H9 (cell line): ENCODE data around the gene C6orf136. TPM values are rescaled to one million over a fixed set of nuclear protein-coding genes. Genes with fewer than 3 reads are reported as not detected.
A peak's percentile ranks its signal among the peaks of the same experiment; 100 is the strongest.

Experiments
- DNase-seq: peaks from one replicate; pipeline ENCODE4 v3.0.0-alpha.2; 2017
- H2AFZ ChIP-seq: one replicate; pipeline ENCODE4 v1.6.1; 2013; ENCODE audit warnings: mild to moderate bottlenecking, low read length, control low read depth, moderate library complexity
- H2AK5ac ChIP-seq: 2 replicates; pipeline ENCODE4 v1.6.1; 2013; ENCODE audit warnings: low read length, control low read depth, mixed read lengths; ENCODE audit not compliant: insufficient read length
- H2BK120ac ChIP-seq: one replicate; pipeline ENCODE4 v1.6.1; 2013; ENCODE audit warnings: low read depth, mild to moderate bottlenecking, low read length, control low read depth, inconsistent platforms; ENCODE audit not compliant: poor library complexity, severe bottlenecking
- H2BK12ac ChIP-seq: 2 replicates; pipeline ENCODE4 v1.6.1; 2013; ENCODE audit warnings: low read length, control low read depth, mixed read lengths, low read depth; ENCODE audit not compliant: insufficient read length
- H2BK15ac ChIP-seq: 2 replicates; pipeline ENCODE4 v1.6.1; 2013; ENCODE audit warnings: low read depth, low read length, control low read depth
- H2BK20ac ChIP-seq: one replicate; pipeline ENCODE4 v1.6.1; 2013; ENCODE audit warnings: low read depth, mild to moderate bottlenecking, low read length, control low read depth, inconsistent platforms; ENCODE audit not compliant: poor library complexity, severe bottlenecking
- H2BK5ac ChIP-seq: 2 replicates; pipeline ENCODE4 v1.6.1; 2013; ENCODE audit warnings: low read length, control low read depth, mixed read lengths; ENCODE audit not compliant: insufficient read length
- H3K14ac ChIP-seq: 2 replicates; pipeline ENCODE4 v1.6.1; 2013; ENCODE audit warnings: low read length, control low read depth; ENCODE audit not compliant: insufficient read depth
- H3K18ac ChIP-seq: 2 replicates; pipeline ENCODE4 v1.6.1; 2013; ENCODE audit warnings: low read depth, mild to moderate bottlenecking, mixed read lengths, low read length, control low read depth; ENCODE audit not compliant: insufficient read length
- H3K23ac ChIP-seq: 2 replicates; pipeline ENCODE4 v1.6.1; 2013; ENCODE audit warnings: low read length, control low read depth, mixed read lengths, low read depth; ENCODE audit not compliant: insufficient read length
- H3K23me2 ChIP-seq: 2 replicates; pipeline ENCODE4 v1.6.1; 2013; ENCODE audit warnings: low read depth, mild to moderate bottlenecking, mixed read lengths, low read length, control low read depth; ENCODE audit not compliant: insufficient read length, poor library complexity, severe bottlenecking
- H3K27ac ChIP-seq: 2 replicates; pipeline ENCODE4 v1.5.1; 2013; ENCODE audit warnings: low read length, control low read depth, mixed read lengths, low read depth; ENCODE audit not compliant: insufficient read length
- H3K27me3 ChIP-seq: 2 replicates; pipeline ENCODE4 v1.6.1; 2013; ENCODE audit warnings: low read length, control low read depth, inconsistent platforms; ENCODE audit not compliant: insufficient read depth
- H3K4ac ChIP-seq: 2 replicates; pipeline ENCODE4 v1.6.1; 2013; ENCODE audit warnings: low read depth, mild to moderate bottlenecking, control low read depth, inconsistent platforms, low read length, moderate library complexity
- H3K4me1 ChIP-seq: 2 replicates; pipeline ENCODE4 v1.6.1; 2013; ENCODE audit warnings: low read length, control low read depth, inconsistent platforms; ENCODE audit not compliant: insufficient read depth
- H3K4me2 ChIP-seq: 2 replicates; pipeline ENCODE4 v1.6.1; 2013; ENCODE audit warnings: low read length, control low read depth, mixed read lengths; ENCODE audit not compliant: insufficient read length, insufficient read depth
- H3K56ac ChIP-seq: 2 replicates; pipeline ENCODE4 v1.6.1; 2013; ENCODE audit warnings: low read depth, mild to moderate bottlenecking, mixed read lengths, low read length, control low read depth; ENCODE audit not compliant: insufficient read length
- H3K79me1 ChIP-seq: 2 replicates; pipeline ENCODE4 v1.6.1; 2013; ENCODE audit warnings: low read depth, mild to moderate bottlenecking, moderate library complexity, low read length, control low read depth, inconsistent platforms; ENCODE audit not compliant: insufficient read depth, poor library complexity, severe bottlenecking
- H3K79me2 ChIP-seq: 2 replicates; pipeline ENCODE4 v1.6.1; 2013; ENCODE audit warnings: low read length, control low read depth, inconsistent platforms; ENCODE audit not compliant: insufficient read depth
- H3K9ac ChIP-seq: 2 replicates; pipeline ENCODE4 v1.6.1; 2013; ENCODE audit warnings: low read length, control low read depth, mixed read lengths; ENCODE audit not compliant: insufficient read length; ENCODE audit errors: extremely low read depth
- H3K9me3 ChIP-seq: one replicate; pipeline ENCODE4 v1.6.1; 2013; ENCODE audit warnings: low read depth, low read length, inconsistent platforms; ENCODE audit not compliant: control insufficient read depth
- H3T11ph ChIP-seq: one replicate; pipeline ENCODE4 v1.6.1; 2013; ENCODE audit warnings: mild to moderate bottlenecking, low read length, control low read depth, inconsistent platforms
- H4K20me1 ChIP-seq: one replicate; pipeline ENCODE4 v1.6.1; 2013; ENCODE audit not compliant: control insufficient read depth, insufficient read length, insufficient read depth
- H4K5ac ChIP-seq: 2 replicates; pipeline ENCODE4 v1.6.1; 2013; ENCODE audit warnings: low read depth, mild to moderate bottlenecking, mixed read lengths, low read length, control low read depth; ENCODE audit not compliant: insufficient read length
- H4K8ac ChIP-seq: replicated peaks from 2 replicates; pipeline ENCODE4 v1.6.1; 2013; ENCODE audit warnings: low read length, control low read depth, mixed read lengths, low read depth; ENCODE audit not compliant: insufficient read length
- H4K91ac ChIP-seq: 2 replicates; pipeline ENCODE4 v1.6.1; 2013; ENCODE audit warnings: low read depth, mild to moderate bottlenecking, moderate library complexity, mixed read lengths, low read length, control low read depth; ENCODE audit not compliant: insufficient read length
- H3K27ac Mint-ChIP-seq, 3 experiments: 2 replicates in 2 of 3; 3 replicates in 1 of 3; pipeline ENCODE4 v1.8.0; 2020 to 2021; ENCODE audit warnings: mixed read lengths in 3 of 3, mild to moderate bottlenecking in 1 of 3, moderate library complexity in 1 of 3
- H3K27me3 Mint-ChIP-seq: 2 replicates; pipeline ENCODE4 v1.8.0; 2021; ENCODE audit warnings: low read depth, mild to moderate bottlenecking, moderate library complexity, mixed read lengths
- H3K36me3 Mint-ChIP-seq, 3 experiments: 2 replicates in 2 of 3; 3 replicates in 1 of 3; pipeline ENCODE4 v1.8.0; 2020 to 2021; ENCODE audit warnings: low read depth in 3 of 3, mixed read lengths in 3 of 3; ENCODE audit not compliant: insufficient read depth in 1 of 3
- H3K4me1 Mint-ChIP-seq, 2 experiments: 2 replicates each; pipeline ENCODE4 v1.8.0; 2020; ENCODE audit warnings: mixed read lengths in 2 of 2
- H3K4me3 Mint-ChIP-seq, 2 experiments: 2 replicates in 1 of 2; 3 replicates in 1 of 2; pipeline ENCODE4 v1.8.0; 2020 to 2021; ENCODE audit warnings: mild to moderate bottlenecking in 2 of 2, mixed read lengths in 2 of 2, moderate library complexity in 1 of 2
- H3K9me3 Mint-ChIP-seq, 2 experiments: 2 replicates in 1 of 2; 3 replicates in 1 of 2; pipeline ENCODE4 v1.8.0; 2020; ENCODE audit warnings: mild to moderate bottlenecking in 2 of 2, mixed read lengths in 2 of 2, moderate library complexity in 1 of 2
- WGBS: extraction: QIAGEN DNeasy Blood & Tissue Kit; methylation state at CpG from one replicate; pipeline ENCODE4 v1.1.7; 2013; ENCODE audit warnings: missing lambda C conversion rate, low lambda C conversion rate, mixed read lengths; ENCODE audit not compliant: insufficient read length; ENCODE audit errors: extremely low coverage; 5-methylcytosine and 5-hydroxymethylcytosine counted together
- total RNA-seq: library from RNA; stranded (reverse); gene quantifications from 2 replicates; pipeline ENCODE4 v1.2.1, GENCODE V29; 2021
- TF ChIP-seq, protein P1 (sequence below): fragments of 200-600 bp; sonication (generic); conservative IDR thresholded peaks from 3 replicates; pipeline ENCODE4 v1.8.0; 2021; ENCODE audit warnings: antibody characterized with exemption, mild to moderate bottlenecking

C6orf136 gene
- total RNA-seq, 1 experiment from 2014 or later = 22.2 TPM

DNA sequence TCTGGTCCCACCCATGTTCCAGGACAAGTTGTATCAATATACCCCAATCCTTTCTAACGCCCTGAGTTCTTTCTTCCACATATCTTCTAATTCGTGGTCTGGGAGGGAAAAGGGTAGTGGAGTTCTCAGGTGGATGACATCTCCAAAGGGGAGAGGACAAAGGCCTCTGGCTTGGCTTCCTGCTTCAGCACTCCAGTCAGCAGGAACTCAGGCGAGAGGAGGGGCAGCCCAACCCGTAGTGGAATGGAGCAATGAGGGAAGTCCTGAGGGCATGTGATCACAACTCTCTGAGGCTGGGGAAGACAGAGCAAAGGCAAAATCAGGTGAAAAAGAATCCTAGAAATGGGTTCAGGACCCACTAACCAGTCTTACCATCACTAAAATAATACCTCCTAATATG is 53.4 kb downstream of the C6orf136 start:
- Histone ChIP-seq H2AK5ac (no peak overlapping the region), H2BK12ac (no peak overlapping the region), H3K27me3 (no peaks in the 10 kb centered on the region), H3K79me1 (no peaks in the 10 kb centered on the region), H3T11ph (no peak overlapping the region), H4K8ac (no peak overlapping the region), H3K27ac (no peak overlapping the region), H3K4me2 (no peak overlapping the region), H3K4ac (no peak overlapping the region), H3K23ac (no peak overlapping the region), H4K5ac (no peak overlapping the region), H3K79me2 (no peaks in the 10 kb centered on the region), H3K9ac (no peak overlapping the region), H3K23me2 (no peaks in the 10 kb centered on the region), H2BK20ac (no peak overlapping the region), H2BK5ac (no peak overlapping the region), H3K56ac (no peak overlapping the region), H3K18ac (no peak overlapping the region), H4K91ac (no peak overlapping the region), H3K9me3 (no peaks in the 10 kb centered on the region), H3K14ac (no peak overlapping the region), H2AFZ (no peak overlapping the region), H2BK120ac (no peak overlapping the region), H3K4me1 (0 out of 2 replicates have a peak, but pooled peaks cover 2% of the 10 kb centered on the region), H2BK15ac (no peak overlapping the region), H4K20me1 (no peaks in the 10 kb centered on the region)
- Mint-ChIP-seq H3K9me3 (no peaks in the 10 kb centered on the region), H3K4me1 (peaks cover 0 to 4% of the 10 kb centered on the region in 2 experiments; a peak in 2 of 4 replicates), H3K4me3 (no peak overlapping the region), H3K36me3 (peaks cover 35 to 56% (median 52%) of the 10 kb centered on the region in 3 experiments; a peak in 6 of 7 replicates), H3K27ac (peak overlapping the region in 1 of 3 experiments; percentile 25; a peak in 1 of 7 replicates), H3K27me3 (no peaks in the 10 kb centered on the region)
- no CpG with 5 or more reads among the region's 4 CpGs for WGBS
- peak; percentile 76 for DNase-seq
- TF ChIP-seq, protein P1, sequence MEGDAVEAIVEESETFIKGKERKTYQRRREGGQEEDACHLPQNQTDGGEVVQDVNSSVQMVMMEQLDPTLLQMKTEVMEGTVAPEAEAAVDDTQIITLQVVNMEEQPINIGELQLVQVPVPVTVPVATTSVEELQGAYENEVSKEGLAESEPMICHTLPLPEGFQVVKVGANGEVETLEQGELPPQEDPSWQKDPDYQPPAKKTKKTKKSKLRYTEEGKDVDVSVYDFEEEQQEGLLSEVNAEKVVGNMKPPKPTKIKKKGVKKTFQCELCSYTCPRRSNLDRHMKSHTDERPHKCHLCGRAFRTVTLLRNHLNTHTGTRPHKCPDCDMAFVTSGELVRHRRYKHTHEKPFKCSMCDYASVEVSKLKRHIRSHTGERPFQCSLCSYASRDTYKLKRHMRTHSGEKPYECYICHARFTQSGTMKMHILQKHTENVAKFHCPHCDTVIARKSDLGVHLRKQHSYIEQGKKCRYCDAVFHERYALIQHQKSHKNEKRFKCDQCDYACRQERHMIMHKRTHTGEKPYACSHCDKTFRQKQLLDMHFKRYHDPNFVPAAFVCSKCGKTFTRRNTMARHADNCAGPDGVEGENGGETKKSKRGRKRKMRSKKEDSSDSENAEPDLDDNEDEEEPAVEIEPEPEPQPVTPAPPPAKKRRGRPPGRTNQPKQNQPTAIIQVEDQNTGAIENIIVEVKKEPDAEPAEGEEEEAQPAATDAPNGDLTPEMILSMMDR = no peak

Other genes with a start within 250 kb of the C6orf136 start
- 24.2 and 28.1 TPM in 2 replicates for gene HLA-E, start 157.6 kb upstream of the C6orf136 start, total RNA-seq
- 79.7 and 83.5 TPM in 2 replicates for gene GNL1, start 90.6 kb upstream of the C6orf136 start, total RNA-seq
- 15.8 and 17.0 TPM in 2 replicates for gene PRR3, start 89.8 kb upstream of the C6orf136 start, total RNA-seq
- gene ABCF1, start 75.7 kb upstream of the C6orf136 start, total RNA-seq = 118 TPM in 2 replicates
- gene PPP1R10, start 29.9 kb upstream of the C6orf136 start, total RNA-seq = 123 and 126 TPM in 2 replicates
- 49.7 and 54.0 TPM in 2 replicates for gene MRPS18B, start 29.3 kb upstream of the C6orf136 start, total RNA-seq
- 19.6 and 20.1 TPM in 2 replicates for gene ATAT1, start 20.3 kb upstream of the C6orf136 start, total RNA-seq
- gene DHX16, start 25.9 kb downstream of the C6orf136 start, total RNA-seq = 34.5 and 34.8 TPM in 2 replicates
- gene PPP1R18, start 39.5 kb downstream of the C6orf136 start, total RNA-seq = 26.4 and 28.0 TPM in 2 replicates
- gene NRM, start 43.9 kb downstream of the C6orf136 start, total RNA-seq = 34.9 and 36.5 TPM in 2 replicates
- 72.2 and 77.6 TPM in 2 replicates for gene MDC1, start 70.1 kb downstream of the C6orf136 start, total RNA-seq
- gene TUBB, start 73.2 kb downstream of the C6orf136 start, total RNA-seq = 1,719 and 1,734 TPM in 2 replicates
- gene FLOT1, start 95.6 kb downstream of the C6orf136 start, total RNA-seq = 107 and 111 TPM in 2 replicates
- 42.9 and 43.5 TPM in 2 replicates for gene IER3, start 97.4 kb downstream of the C6orf136 start, total RNA-seq
- gene DDR1, start 237.4 kb downstream of the C6orf136 start, total RNA-seq = 254 and 258 TPM in 2 replicates